Peyer's patch (tissue), 4 donors: ENCODE measurements around the gene CKS1B.

ENCODE experiments used
- CTCF ChIP-seq, 6 experiments: fragments of 450-650 bp in 4 of 6; fragments of 200-600 bp in 2 of 6; sonication (generic) in 1 of 6; IDR thresholded peaks; one replicate each; pipeline ENCODE4 v1.5.1; 2017 to 2019; ENCODE audit warnings: antibody characterized with exemption in 6 of 6, mild to moderate bottlenecking in 3 of 6, moderate library complexity in 1 of 6
- POLR2A ChIP-seq, 2 donors: fragments of 450-650 bp; IDR thresholded peaks; one replicate each; pipeline ENCODE4 v1.5.1; 2017; ENCODE audit warnings: antibody characterized with exemption in 2 of 2, mild to moderate bottlenecking in 2 of 2, moderate library complexity in 2 of 2

GRCh38 chr1:154961207-154962155 is 13.0 kb upstream of the CKS1B start, which contains the start of gene PYGO2:
- TF ChIP-seq CTCF (IDR thresholded peaks at IDR 0.05) (peak; percentile 35 to 86 (median 68)), POLR2A (IDR thresholded peaks at IDR 0.05) (peak; percentile 76 to 86)
